Breast epithelium (tissue), 4 donors: ENCODE measurements around the gene MGAT3. TPM values are rescaled to one million over a fixed set of nuclear protein-coding genes. Genes with fewer than 3 reads are reported as not detected.

Experiments used
- DNase-seq, 2 donors: peaks; one replicate each; pipeline ENCODE4 v3.0.0-alpha.2; 2019; ENCODE audit warnings: low spot score in 2 of 2
- H3K27ac ChIP-seq, 2 donors: fragments of 200-600 bp; sonication (generic) in 1 of 2; one replicate each; pipeline ENCODE4 v1.5.1; 2016 to 2019; ENCODE audit warnings: mild to moderate bottlenecking in 1 of 2
- H3K27me3 ChIP-seq, 2 donors: fragments of 200-600 bp; sonication (generic) in 1 of 2; one replicate each; pipeline versions ENCODE4 v1.5.1 to v1.6.0; 2017 to 2019; ENCODE audit warnings: control low read depth in 1 of 2, mild to moderate bottlenecking in 1 of 2
- H3K36me3 ChIP-seq: fragments of 200-600 bp; one replicate; pipeline ENCODE4 v1.5.1; 2019
- H3K4me1 ChIP-seq, 2 donors: fragments of 200-600 bp; sonication (generic); one replicate each; pipeline ENCODE4 v1.5.1; 2016 to 2019; ENCODE audit warnings: control low read depth in 1 of 2
- H3K4me3 ChIP-seq, 3 donors: fragments of 200-600 bp; sonication (generic); 1 replicate in 2 of 3; 2 replicates in 1 of 3; pipeline ENCODE4 v1.5.1; 2016 to 2019; ENCODE audit warnings: mild to moderate bottlenecking in 3 of 3, moderate library complexity in 2 of 3
- H3K9me3 ChIP-seq, 2 donors: fragments of 200-600 bp; sonication (generic) in 1 of 2; one replicate each; pipeline ENCODE4 v1.5.1; 2016 to 2019; ENCODE audit warnings: control low read depth in 1 of 2
- POLR2A ChIP-seq: fragments of 450-650 bp; IDR thresholded peaks from one replicate; pipeline ENCODE4 v1.6.1; 2016; ENCODE audit warnings: antibody characterized with exemption, mild to moderate bottlenecking, moderate library complexity
- POLR2AphosphoS5 ChIP-seq, 3 donors: sonication (generic); formaldehyde crosslinking; IDR thresholded peaks; one replicate each; pipeline ENCODE4 v1.6.1; 2017; ENCODE audit warnings: antibody characterized with exemption in 3 of 3
- intact Hi-C: fragments of 100-400 bp; cut with DNase I; formaldehyde crosslinking; loops from one replicate; pipeline ENCODE4 v1.15.1; 2023; ENCODE audit warnings: low total_unique reads
- total RNA-seq, 3 donors: library from RNA; depleted of rRNA; stranded (reverse); fragments of >200 nt; gene quantifications; one replicate each; pipeline ENCODE4 v1.1.0, GENCODE V29; 2016
- TF ChIP-seq, protein P1 (sequence below), 3 donors: fragments of 450-650 bp; IDR thresholded peaks; one replicate each; pipeline ENCODE4 v1.5.1; 2016 to 2017; ENCODE audit warnings: antibody characterized with exemption in 3 of 3, mild to moderate bottlenecking in 3 of 3, moderate library complexity in 3 of 3

MGAT3 gene
- total RNA-seq, 3 donors from 2014 or later = 1.9 to 9.4 (median 3.9) TPM

DNA sequence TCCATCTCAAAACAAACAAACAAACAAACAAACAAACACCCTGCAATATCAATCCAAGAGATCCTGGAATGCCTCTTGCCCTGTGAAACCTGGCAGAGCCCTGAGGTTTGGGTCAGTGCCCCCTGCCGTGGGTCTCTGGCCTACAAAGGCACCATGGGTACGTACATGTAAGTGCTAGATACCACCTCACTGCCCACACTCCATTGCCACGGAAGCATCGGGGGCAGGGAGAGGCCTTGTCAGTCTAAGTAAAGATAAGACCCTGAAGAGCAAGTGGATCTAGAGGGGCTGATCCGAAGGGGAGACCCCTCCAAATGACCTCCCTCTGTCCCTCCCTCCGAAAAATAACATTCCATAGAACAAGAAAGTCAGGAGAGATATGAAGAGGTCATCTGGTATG, 43.3 kb downstream of the MGAT3 start:
- no peaks in the 10 kb centered on the region for H3K9me3 ChIP-seq
- intact Hi-C loops = no loop called here
- H3K4me3 ChIP-seq = no peak overlapping the region
- peak overlapping the region in 1 of 2 donors; percentile 7 for H3K27ac ChIP-seq
- TF ChIP-seq POLR2AphosphoS5 (IDR thresholded peaks at IDR 0.05) (no peak), POLR2A (no peak)
- TF ChIP-seq, protein P1, sequence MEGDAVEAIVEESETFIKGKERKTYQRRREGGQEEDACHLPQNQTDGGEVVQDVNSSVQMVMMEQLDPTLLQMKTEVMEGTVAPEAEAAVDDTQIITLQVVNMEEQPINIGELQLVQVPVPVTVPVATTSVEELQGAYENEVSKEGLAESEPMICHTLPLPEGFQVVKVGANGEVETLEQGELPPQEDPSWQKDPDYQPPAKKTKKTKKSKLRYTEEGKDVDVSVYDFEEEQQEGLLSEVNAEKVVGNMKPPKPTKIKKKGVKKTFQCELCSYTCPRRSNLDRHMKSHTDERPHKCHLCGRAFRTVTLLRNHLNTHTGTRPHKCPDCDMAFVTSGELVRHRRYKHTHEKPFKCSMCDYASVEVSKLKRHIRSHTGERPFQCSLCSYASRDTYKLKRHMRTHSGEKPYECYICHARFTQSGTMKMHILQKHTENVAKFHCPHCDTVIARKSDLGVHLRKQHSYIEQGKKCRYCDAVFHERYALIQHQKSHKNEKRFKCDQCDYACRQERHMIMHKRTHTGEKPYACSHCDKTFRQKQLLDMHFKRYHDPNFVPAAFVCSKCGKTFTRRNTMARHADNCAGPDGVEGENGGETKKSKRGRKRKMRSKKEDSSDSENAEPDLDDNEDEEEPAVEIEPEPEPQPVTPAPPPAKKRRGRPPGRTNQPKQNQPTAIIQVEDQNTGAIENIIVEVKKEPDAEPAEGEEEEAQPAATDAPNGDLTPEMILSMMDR (IDR thresholded peaks at IDR 0.05) = no peak
- peaks cover 8 to 17% of the 10 kb centered on the region in 2 donors for H3K4me1 ChIP-seq
- no peaks in the 10 kb centered on the region for H3K36me3 ChIP-seq
- DNase-seq = no peak
- no peaks in the 10 kb centered on the region for H3K27me3 ChIP-seq

DNA sequence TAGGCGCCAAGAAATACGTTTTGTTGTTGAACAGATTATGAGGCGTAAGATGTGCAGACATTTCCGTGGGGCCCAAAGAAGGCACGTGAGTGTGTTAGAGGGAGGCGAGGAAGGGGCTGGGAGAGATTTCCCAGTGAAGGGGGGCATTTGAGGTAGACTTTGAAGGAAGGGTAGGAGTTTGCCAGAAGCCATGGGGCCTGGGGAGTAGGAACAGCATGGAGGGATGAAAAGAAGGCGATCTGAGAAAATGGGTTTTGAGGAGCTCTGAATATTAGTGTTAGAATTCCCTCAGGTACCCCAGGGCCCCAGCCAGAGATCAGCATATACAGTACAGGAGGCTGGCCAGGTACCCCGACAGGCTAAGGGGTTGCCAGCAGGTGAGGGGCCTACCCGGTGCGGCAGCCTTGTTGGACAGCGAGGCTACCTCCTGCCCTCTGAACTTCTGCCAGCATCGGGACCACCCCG, 44.9 kb downstream of the MGAT3 start:
- Histone ChIP-seq H3K4me1 (peaks cover 8 to 17% of the 10 kb centered on the region in 2 donors), H3K9me3 (no peaks in the 10 kb centered on the region)

GRCh38 chr22:39502109-39502788, 45.4 kb downstream of the MGAT3 start, which contains the start of gene MIEF1:
TSS of gene MIEF1 (plus strand) at chr22:39502290. CDS start at chr22:39511295, 9,005 bp downstream.
- H3K4me1 ChIP-seq = peaks cover 8 to 17% of the 10 kb centered on the region in 2 donors
- no peaks in the 10 kb centered on the region for H3K27me3 ChIP-seq
- H3K27ac ChIP-seq = peak within 1 kb of the TSS; percentile 91 to 93
- no peaks in the 10 kb centered on the region for H3K9me3 ChIP-seq
- no peaks in the 10 kb centered on the region for H3K36me3 ChIP-seq
- intact Hi-C loops = no loop called here
- peak; percentile 98 to 99 for DNase-seq
- TF ChIP-seq POLR2A (peak; percentile 7), POLR2AphosphoS5 (IDR thresholded peaks at IDR 0.05) (peak; percentile 83 to 88 (median 84))
- TF ChIP-seq, protein P1 (IDR thresholded peaks at IDR 0.05) = no peak
- H3K4me3 ChIP-seq = peak within 1 kb of the TSS; percentile 85 to 98 (median 98)

More for the DNA sequence above, 44.9 kb downstream of the MGAT3 start:
- Histone ChIP-seq H3K36me3 (no peaks in the 10 kb centered on the region), H3K27ac (peak overlapping the region; percentile 91 to 93), H3K27me3 (no peaks in the 10 kb centered on the region), H3K4me3 (peak overlapping the region; percentile 85 to 98 (median 98))
- TF ChIP-seq POLR2AphosphoS5 (IDR thresholded peaks at IDR 0.05) = no peak
- peak; percentile 7 for TF ChIP-seq POLR2A
- intact Hi-C loops = no loop called here
- DNase-seq = no peak

- TF ChIP-seq POLR2AphosphoS5 (IDR thresholded peaks at IDR 0.05) (no peak), POLR2A (no peak)
- TF ChIP-seq, protein P1 (IDR thresholded peaks at IDR 0.05) = no peak
- Histone ChIP-seq H3K27me3 (no peaks in the 10 kb centered on the region), H3K36me3 (no peaks in the 10 kb centered on the region), H3K4me1 (peaks cover 8 to 17% of the 10 kb centered on the region in 2 donors), H3K9me3 (no peaks in the 10 kb centered on the region), H3K27ac (peak overlapping the region; percentile 91 to 93), H3K4me3 (peak overlapping the region; percentile 85 to 98 (median 98))
- no peak for DNase-seq
- intact Hi-C loops = no loop called here
Observed at GRCh38 chr22:39502789-39503409, 46.1 kb downstream of the MGAT3 start.

GRCh38 chr22:39503630-39504029, 46.8 kb downstream of the MGAT3 start:
- DNase-seq = no peak
- no peaks in the 10 kb centered on the region for H3K9me3 ChIP-seq
- TF ChIP-seq, protein P1 (IDR thresholded peaks at IDR 0.05) = no peak
- TF ChIP-seq POLR2A = no peak
- no peak for TF ChIP-seq POLR2AphosphoS5 (IDR thresholded peaks at IDR 0.05)
- H3K27ac ChIP-seq = no peak overlapping the region
- no peaks in the 10 kb centered on the region for H3K27me3 ChIP-seq
- H3K4me1 ChIP-seq = peaks cover 8 to 17% of the 10 kb centered on the region in 2 donors
- intact Hi-C loops = no loop called here
- H3K36me3 ChIP-seq = no peaks in the 10 kb centered on the region
- peak overlapping the region in 2 of 3 donors; percentile 85 to 98 for H3K4me3 ChIP-seq
